Tibial artery (tissue), 4 donors: ENCODE results near the gene PRIM1.

Source experiments
- DNase-seq, 2 donors: peaks; one replicate each; pipeline ENCODE4 v3.0.0-alpha.2; 2019
- H3K27ac ChIP-seq, 2 donors: fragments of 200-600 bp; sonication (generic) in 1 of 2; 1 replicate in 1 of 2; 2 replicates in 1 of 2; pipeline ENCODE4 v1.5.1; 2018 to 2019; ENCODE audit warnings: mild to moderate bottlenecking in 1 of 2
- H3K27me3 ChIP-seq, 2 donors: fragments of 200-600 bp; sonication (generic) in 1 of 2; one replicate each; pipeline versions ENCODE4 v1.5.1 to v1.6.0; 2016 to 2019
- H3K36me3 ChIP-seq, 3 donors: fragments of 200-600 bp; sonication (generic) in 2 of 3; one replicate each; pipeline ENCODE4 v1.5.1; 2016 to 2019; ENCODE audit warnings: mild to moderate bottlenecking in 2 of 3
- H3K4me1 ChIP-seq, 4 donors: fragments of 200-600 bp; sonication (generic) in 2 of 4; 1 replicate in 3 of 4; 2 replicates in 1 of 4; pipeline ENCODE4 v1.5.1; 2016 to 2019
- H3K4me3 ChIP-seq, 2 donors: fragments of 200-600 bp; sonication (generic) in 1 of 2; 1 replicate in 1 of 2; 2 replicates in 1 of 2; pipeline ENCODE4 v1.5.1; 2018 to 2019; ENCODE audit warnings: mild to moderate bottlenecking in 2 of 2
- H3K9me3 ChIP-seq, 3 donors: fragments of 200-600 bp; sonication (generic) in 1 of 3; one replicate each; pipeline ENCODE4 v1.5.1; 2016 to 2019
- CTCF ChIP-seq, 2 experiments: fragments of 200-600 bp in 1 of 2; fragments of 450-650 bp in 1 of 2; IDR thresholded peaks; one replicate each; pipeline ENCODE4 v1.5.1; 2017 to 2019; ENCODE audit warnings: antibody characterized with exemption in 2 of 2, mild to moderate bottlenecking in 1 of 2, moderate library complexity in 1 of 2
- intact Hi-C: fragments of 100-400 bp; cut with DNase I; formaldehyde crosslinking; loops from one replicate; pipeline ENCODE4 v1.15.0; 2023; ENCODE audit warnings: low total_unique reads

The PRIM1 gene

GRCh38 chr12:56687223-56688128 is 64.6 kb downstream of the PRIM1 start:
- peak; percentile 59 to 76 for DNase-seq

GRCh38 chr12:56684745-56685359 is 67.3 kb downstream of the PRIM1 start:
- H3K4me1 ChIP-seq: peaks cover 0 to 79% (median 28%) of the 10 kb centered on the region in 4 donors
- DNase-seq: no peak
- no peaks in the 10 kb centered on the region for H3K27me3 ChIP-seq
- peak overlapping the region; percentile 29 to 80 for H3K4me3 ChIP-seq
- H3K9me3 ChIP-seq: no peaks in the 10 kb centered on the region
- TF ChIP-seq CTCF (IDR thresholded peaks at IDR 0.05): no peak
- no peaks in the 10 kb centered on the region for H3K36me3 ChIP-seq
- intact Hi-C loops: loop anchor here (5.0 kb wide), 1 partner anchor 38 kb away; the partner anchor contains the start of gene ATP5F1B
- peak overlapping the region in 1 of 2 donors; percentile 100 for H3K27ac ChIP-seq

More at GRCh38 chr12:56687223-56688128, 64.6 kb downstream of the PRIM1 start:
- intact Hi-C loops: loop anchor here (2.0 to 5.0 kb wide), 2 partner anchors 37 to 40 kb away; partner anchors contain the start of genes ATP5F1B and NACA
- Histone ChIP-seq H3K27me3 (no peaks in the 10 kb centered on the region), H3K4me1 (peaks cover 0 to 53% (median 20%) of the 10 kb centered on the region in 4 donors), H3K36me3 (no peaks in the 10 kb centered on the region), H3K4me3 (peak overlapping the region; percentile 80 to 97), H3K9me3 (no peaks in the 10 kb centered on the region), H3K27ac (peak overlapping the region; percentile 98 to 100)
- TF ChIP-seq CTCF (IDR thresholded peaks at IDR 0.05): peak in 1 of 2 experiments; percentile 9

- intact Hi-C loops: no loop called here
- Histone ChIP-seq H3K27ac (no peak overlapping the region), H3K4me1 (peaks cover 0 to 93% (median 33%) of the 10 kb centered on the region in 4 donors), H3K27me3 (no peaks in the 10 kb centered on the region), H3K4me3 (no peak overlapping the region), H3K9me3 (no peaks in the 10 kb centered on the region), H3K36me3 (peaks cover 0 to 7% (median 0%) of the 10 kb centered on the region in 3 donors)
- DNase-seq: peak in 1 of 2 donors; percentile 16
- TF ChIP-seq CTCF (IDR thresholded peaks at IDR 0.05): no peak
These were observed 69.8 kb downstream of the PRIM1 start for GRCh38 chr12:56682323-56682722.
